WERI-Rb-1 (cell line): ENCODE measurements around the gene MS4A10.
A peak's percentile ranks its signal among the peaks of the same experiment; 100 is the strongest.

ENCODE experiments used
- DNase-seq: peaks from one replicate; pipeline ENCODE4 v3.0.0-alpha.2; 2020
- H3K27ac ChIP-seq: fragments of 250-450 bp; sonication (Bioruptor Pico); 2 replicates; pipeline ENCODE4 v1.5.1; 2020; ENCODE audit warnings: mild to moderate bottlenecking, moderate library complexity
- H3K27me3 ChIP-seq: fragments of 250-450 bp; sonication (Bioruptor Pico); 2 replicates; pipeline ENCODE4 v1.5.1; 2021; ENCODE audit warnings: mild to moderate bottlenecking, low read depth, moderate library complexity; ENCODE audit not compliant: insufficient read depth, severe bottlenecking
- H3K36me3 ChIP-seq: fragments of 250-450 bp; sonication (Bioruptor Pico); 2 replicates; pipeline ENCODE4 v1.5.1; 2020; ENCODE audit warnings: mild to moderate bottlenecking, moderate library complexity
- H3K4me3 ChIP-seq: 2 replicates; pipeline ENCODE4 v1.5.1; 2011; ENCODE audit warnings: low read depth, mild to moderate bottlenecking, control low read depth, low read length
- H3K9me3 ChIP-seq: fragments of 250-450 bp; sonication (Bioruptor Pico); 2 replicates; pipeline ENCODE4 v1.5.1; 2021; ENCODE audit warnings: mild to moderate bottlenecking, moderate library complexity; ENCODE audit not compliant: severe bottlenecking
- CTCF ChIP-seq: IDR thresholded peaks from 2 replicates; pipeline ENCODE4 v1.5.1; 2011; ENCODE audit warnings: low read depth, mild to moderate bottlenecking, control low read depth, inconsistent platforms, low read length

Gene MS4A10

DNA sequence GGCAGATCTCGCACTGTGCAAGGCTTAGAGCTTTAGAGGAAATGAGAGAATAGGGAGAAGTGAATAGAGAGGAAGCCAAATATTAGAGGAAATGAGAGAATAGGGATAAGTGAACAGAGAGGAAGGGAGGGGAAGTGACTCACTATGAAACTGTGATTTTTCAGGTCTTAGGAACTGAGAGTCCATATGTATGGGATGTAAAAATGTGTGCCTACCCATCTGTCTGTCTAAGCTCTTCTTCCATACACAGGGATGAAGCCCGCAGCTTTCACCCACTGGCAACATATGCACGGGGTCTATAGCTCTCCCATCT lies 50.4 kb downstream of the MS4A10 start:
- no peaks in the 10 kb centered on the region for H3K9me3 ChIP-seq
- DNase-seq, result no peak
- H3K27ac ChIP-seq, result no peak overlapping the region
- TF ChIP-seq CTCF, result no peak
- no peak overlapping the region for H3K4me3 ChIP-seq
- H3K36me3 ChIP-seq, result no peaks in the 10 kb centered on the region
- no peaks in the 10 kb centered on the region for H3K27me3 ChIP-seq

DNA sequence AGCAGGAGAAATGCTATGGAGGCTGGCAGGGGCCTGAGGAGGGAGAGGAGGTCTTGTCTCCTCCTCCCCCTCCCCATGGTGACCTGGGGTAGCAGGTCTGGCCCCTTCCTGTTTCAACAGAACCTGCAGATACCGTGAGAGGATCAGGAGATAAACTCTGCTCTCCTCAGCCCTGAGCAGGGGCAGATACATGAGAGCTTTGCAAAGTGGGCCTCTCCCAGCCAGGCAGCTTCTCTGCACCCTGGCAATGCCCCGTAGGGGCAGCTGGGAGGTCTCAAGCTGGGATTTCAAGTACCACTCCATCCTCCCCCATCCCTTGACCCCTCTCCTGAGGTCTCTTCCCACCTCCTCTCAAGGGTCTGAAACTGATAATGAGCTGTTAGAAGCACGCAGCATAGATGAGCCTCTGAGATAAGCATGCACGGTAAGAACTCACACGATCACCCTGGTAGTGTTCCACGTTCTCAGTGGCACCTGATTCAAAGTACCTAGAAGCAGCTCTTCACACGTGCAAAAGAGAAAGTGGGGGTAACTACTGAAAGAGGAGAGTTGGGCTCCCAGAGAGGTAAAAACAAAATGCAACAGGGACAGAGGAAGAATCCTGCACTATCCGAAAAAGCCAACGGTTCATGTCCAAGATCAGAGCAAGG lies 51.9 kb downstream of the MS4A10 start:
- Histone ChIP-seq H3K9me3 (no peaks in the 10 kb centered on the region), H3K27ac (no peak overlapping the region), H3K36me3 (no peaks in the 10 kb centered on the region), H3K27me3 (no peaks in the 10 kb centered on the region), H3K4me3 (no peak overlapping the region)
- no peak for TF ChIP-seq CTCF
- DNase-seq, result no peak

DNA sequence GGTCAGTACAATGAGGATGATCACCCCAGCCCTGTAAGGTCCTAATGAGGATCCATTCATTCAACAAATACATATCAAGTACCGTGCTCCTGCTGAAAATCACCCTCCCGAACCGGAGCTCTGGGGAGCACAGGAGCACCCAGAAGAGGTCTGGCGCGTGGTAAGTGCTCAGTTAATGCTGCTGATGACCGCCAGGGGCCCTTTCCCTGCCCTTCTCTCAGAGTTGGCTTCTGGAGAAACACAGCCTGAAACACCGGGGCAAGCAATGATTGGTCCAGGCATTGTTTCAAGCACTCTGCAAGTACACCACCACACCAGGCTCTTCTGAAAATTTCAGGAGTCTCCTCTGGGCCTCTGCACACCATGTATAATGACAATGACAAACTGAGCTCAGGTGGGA lies 53.0 kb downstream of the MS4A10 start:
- no peaks in the 10 kb centered on the region for H3K9me3 ChIP-seq
- H3K27ac ChIP-seq, result no peak overlapping the region
- H3K36me3 ChIP-seq, result no peaks in the 10 kb centered on the region
- no peak for DNase-seq
- no peak overlapping the region for H3K4me3 ChIP-seq
- H3K27me3 ChIP-seq, result no peaks in the 10 kb centered on the region
- TF ChIP-seq CTCF, result no peak

GRCh38 chr11:60840470-60841430 lies 55.6 kb downstream of the MS4A10 start:
- DNase-seq, result no peak
- Histone ChIP-seq H3K27ac (no peak overlapping the region), H3K9me3 (no peaks in the 10 kb centered on the region), H3K4me3 (no peak overlapping the region), H3K36me3 (peaks cover 8% of the 10 kb centered on the region), H3K27me3 (no peaks in the 10 kb centered on the region)
- TF ChIP-seq CTCF, result no peak

- no peak for TF ChIP-seq CTCF
- Histone ChIP-seq H3K27me3 (no peaks in the 10 kb centered on the region), H3K36me3 (peaks cover 8% of the 10 kb centered on the region), H3K4me3 (peak within 1 kb of the TSS; percentile 83), H3K9me3 (no peaks in the 10 kb centered on the region), H3K27ac (peak within 1 kb of the TSS; percentile 66)
- DNase-seq, result peak; percentile 97
Measured at GRCh38 chr11:60841797-60842667, 56.9 kb downstream of the MS4A10 start, which contains the start of gene CCDC86. Gene CCDC86 (plus strand): TSS chr11:60842113. CDS start chr11:60842125, 12 bp downstream.
